HG03196 (cell line): ENCODE data around the gene SP140.
"Not testable (repeated sequence)": the region's sequence is repeated elsewhere in the genome, so short reads cannot be mapped to it uniquely, and the experiment has no call there.

Experiments used
- ATAC-seq: cut with Tn5 transposase; IDR thresholded peaks from one replicate; pipeline ENCODE4 v1.9.1; 2021; ENCODE audit not compliant: unreplicated experiment

SP140 gene

GRCh38 chr2:230324503-230324902 is 99.0 kb downstream of the SP140 start:
- ATAC-seq = no peak

GRCh38 chr2:230325316-230326243 is 100.0 kb downstream of the SP140 start:
- no peak for ATAC-seq

GRCh38 chr2:230326453-230327417 is 101.2 kb downstream of the SP140 start, which contains the start of gene SP140L:
Gene SP140L, plus strand, starts transcription at chr2:230327193. Its CDS starts 77 bp downstream, at chr2:230327270.
- ATAC-seq = peak; percentile 94

GRCh38 chr2:230327418-230328154 is 102.0 kb downstream of the SP140 start:
- ATAC-seq = peak; percentile 51

- ATAC-seq = no peak
Measured at GRCh38 chr2:230328155-230328458, 102.6 kb downstream of the SP140 start.

GRCh38 chr2:230329946-230330605 is 104.5 kb downstream of the SP140 start:
- ATAC-seq = no peak

GRCh38 chr2:230330725-230331124 is 105.2 kb downstream of the SP140 start:
- no peak for ATAC-seq

GRCh38 chr2:230335461-230335863 is 109.9 kb downstream of the SP140 start:
- ATAC-seq = no peak

- no peak for ATAC-seq
Measured at GRCh38 chr2:230335864-230336506, 110.4 kb downstream of the SP140 start.

- not testable (repeated sequence) for ATAC-seq
Measured at GRCh38 chr2:230341936-230342528, 116.5 kb downstream of the SP140 start.

GRCh38 chr2:230343041-230343624 is 117.6 kb downstream of the SP140 start:
- not testable (repeated sequence) for ATAC-seq

- ATAC-seq = no peak
Measured at GRCh38 chr2:230343747-230344146, 118.2 kb downstream of the SP140 start.

- no peak for ATAC-seq
Measured at GRCh38 chr2:230346465-230346864, 120.9 kb downstream of the SP140 start.

GRCh38 chr2:230346921-230347533 is 121.5 kb downstream of the SP140 start:
- no peak for ATAC-seq

GRCh38 chr2:230347659-230348305 is 122.2 kb downstream of the SP140 start:
- no peak for ATAC-seq

GRCh38 chr2:230348787-230349186 is 123.3 kb downstream of the SP140 start:
- no peak for ATAC-seq

GRCh38 chr2:230356084-230356483 is 130.5 kb downstream of the SP140 start:
- no peak for ATAC-seq

- ATAC-seq = no peak
Measured at GRCh38 chr2:230358305-230358704, 132.8 kb downstream of the SP140 start.
